ENCODE measurements around the gene TDG. TPM values are rescaled to one million over a fixed set of nuclear protein-coding genes. Genes with fewer than 3 reads are reported as not detected.
A peak's percentile ranks its signal among the peaks of the same experiment; 100 is the strongest.

TDG gene
- total RNA-seq, 1 experiment from 2014 or later = 33.0 TPM

DNA sequence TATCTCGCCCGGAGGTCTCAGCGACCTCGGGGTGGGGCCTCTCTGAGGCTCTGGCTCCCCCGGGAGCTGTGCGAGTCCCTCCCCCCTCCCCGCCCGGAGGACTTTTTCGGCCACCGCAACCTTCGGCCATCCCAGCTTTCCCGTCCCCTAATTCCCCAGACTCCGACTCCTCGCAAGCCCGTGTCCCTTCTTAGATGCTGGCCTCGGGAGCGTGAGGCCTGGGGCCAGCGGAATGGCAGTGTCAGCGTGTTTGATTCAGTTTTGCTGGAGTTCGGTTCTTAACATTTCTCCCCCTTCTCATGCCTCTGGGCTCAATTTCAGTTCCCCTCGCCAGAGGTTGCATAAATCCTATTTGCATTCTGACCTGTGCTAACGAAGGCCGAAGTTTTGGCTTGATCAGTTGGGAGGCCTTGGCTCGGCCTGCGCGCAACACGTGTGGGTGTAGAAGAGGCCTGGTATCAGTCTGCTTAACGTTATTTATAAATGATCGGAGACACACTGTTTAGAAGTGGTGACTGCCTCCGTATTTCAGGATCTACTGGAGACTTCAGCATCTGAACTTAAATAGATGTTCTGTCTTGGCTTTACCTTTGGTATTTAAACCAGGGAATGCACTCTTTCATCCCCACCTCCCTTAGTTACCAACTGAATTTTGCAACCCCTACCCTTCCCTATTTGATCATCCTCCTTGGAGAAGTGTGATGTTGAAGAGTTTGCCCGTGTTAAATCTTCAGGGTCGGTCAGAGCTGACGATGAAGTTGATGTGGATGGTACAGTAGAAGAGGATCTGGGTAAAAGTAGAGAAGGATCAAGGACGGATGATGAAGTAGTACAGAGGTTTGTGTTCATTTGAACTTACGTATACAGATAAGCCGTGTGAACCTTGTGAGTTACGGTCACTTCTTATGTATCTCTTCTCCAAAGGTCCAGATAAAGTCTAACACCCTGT, 34.6 kb upstream of the TDG start:
- ChIA-PET CTCF (no interaction called here), POLR2A (interaction anchor here (0.6 to 1.6 kb wide), 3 partner anchors 29 to 243 kb away, joined by 3 to 5 read pairs (median 3); no protein-coding TSS in a partner anchor)
- DNase-seq (ENCODE audit: low spot score) (peak; percentile 28), ATAC-seq (no peak)
- peaks cover 51% of the 10 kb centered on the region for H3K36me3 Mint-ChIP-seq
- peaks cover 32% of the 10 kb centered on the region for H3K4me1 Mint-ChIP-seq
- peak overlapping the region; percentile 82 for H3K27ac Mint-ChIP-seq
- TF ChIP-seq, protein P1, sequence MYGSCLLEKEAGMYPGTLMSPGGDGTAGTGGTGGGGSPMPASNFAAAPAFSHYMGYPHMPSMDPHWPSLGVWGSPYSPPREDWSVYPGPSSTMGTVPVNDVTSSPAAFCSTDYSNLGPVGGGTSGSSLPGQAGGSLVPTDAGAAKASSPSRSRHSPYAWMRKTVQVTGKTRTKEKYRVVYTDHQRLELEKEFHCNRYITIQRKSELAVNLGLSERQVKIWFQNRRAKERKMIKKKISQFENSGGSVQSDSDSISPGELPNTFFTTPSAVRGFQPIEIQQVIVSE (CRISPR knock-in tag; IDR thresholded peaks at IDR 0.05; ENCODE audit: borderline replicate concordance) = 0 out of 2 replicates have a peak, but pooled peaks have one; percentile 36
- TF ChIP-seq, protein P2, sequence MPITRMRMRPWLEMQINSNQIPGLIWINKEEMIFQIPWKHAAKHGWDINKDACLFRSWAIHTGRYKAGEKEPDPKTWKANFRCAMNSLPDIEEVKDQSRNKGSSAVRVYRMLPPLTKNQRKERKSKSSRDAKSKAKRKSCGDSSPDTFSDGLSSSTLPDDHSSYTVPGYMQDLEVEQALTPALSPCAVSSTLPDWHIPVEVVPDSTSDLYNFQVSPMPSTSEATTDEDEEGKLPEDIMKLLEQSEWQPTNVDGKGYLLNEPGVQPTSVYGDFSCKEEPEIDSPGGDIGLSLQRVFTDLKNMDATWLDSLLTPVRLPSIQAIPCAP (CRISPR knock-in tag; IDR thresholded peaks at IDR 0.05) = peak; percentile 10; the same call in 1 of the 2 replicates
- TF ChIP-seq SOX15 (CRISPR knock-in tag; IDR thresholded peaks at IDR 0.05) (no peak), JUN (CRISPR knock-in tag; IDR thresholded peaks at IDR 0.05) (no peak)
- H3K4me3 Mint-ChIP-seq = peak overlapping the region; percentile 87
- H3K9me3 Mint-ChIP-seq = no peaks in the 10 kb centered on the region
- H3K27me3 Mint-ChIP-seq (ENCODE audit: low read depth) = no peaks in the 10 kb centered on the region

DNA sequence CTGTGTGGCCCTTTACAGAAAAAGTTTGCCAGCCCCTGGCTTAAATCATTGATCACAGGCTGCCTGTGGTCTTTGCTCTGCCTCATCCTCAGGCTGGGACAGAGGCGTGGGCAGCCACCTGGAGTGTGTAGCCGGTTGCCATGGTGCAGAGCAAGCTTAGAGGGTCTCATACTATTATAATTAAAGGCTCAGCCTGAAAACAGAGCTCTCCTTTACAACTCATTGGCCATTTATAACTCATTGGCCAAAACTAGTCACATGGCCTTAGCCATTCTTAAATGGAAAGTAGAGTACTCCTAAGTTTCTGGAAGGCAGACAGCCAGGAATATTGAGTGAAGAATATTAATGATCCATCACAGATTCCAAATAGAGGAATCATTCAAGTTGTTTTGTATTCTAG, 32.4 kb upstream of the TDG start:
- H3K4me1 Mint-ChIP-seq = peaks cover 30% of the 10 kb centered on the region
- no peak for DNase-seq (ENCODE audit: low spot score)

DNA sequence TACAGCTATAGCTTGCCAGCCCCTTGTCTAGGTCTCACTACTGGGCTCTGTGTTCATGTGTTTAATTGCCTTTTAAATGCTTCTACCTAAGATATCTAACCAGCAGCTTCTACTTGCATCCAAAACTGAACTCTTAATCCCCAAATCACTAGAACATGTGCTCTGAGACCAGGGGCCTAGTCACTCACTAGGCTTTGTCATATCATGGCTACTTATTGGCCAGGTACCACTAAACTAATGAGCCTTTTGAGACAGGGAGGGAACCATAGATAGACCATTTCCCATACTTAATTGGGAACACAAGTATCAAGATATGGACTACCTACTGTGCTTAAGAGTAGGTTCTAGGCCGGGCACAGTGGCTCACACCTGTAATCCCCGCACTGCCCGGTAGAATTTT, 29.0 kb upstream of the TDG start:
- DNase-seq (ENCODE audit: low spot score) (no peak), ATAC-seq (no peak)
- H3K4me3 Mint-ChIP-seq = no peak overlapping the region
- H3K36me3 Mint-ChIP-seq = peaks cover 95% of the 10 kb centered on the region
- POLR2A ChIA-PET = no interaction called here
- TF ChIP-seq, protein P3, sequence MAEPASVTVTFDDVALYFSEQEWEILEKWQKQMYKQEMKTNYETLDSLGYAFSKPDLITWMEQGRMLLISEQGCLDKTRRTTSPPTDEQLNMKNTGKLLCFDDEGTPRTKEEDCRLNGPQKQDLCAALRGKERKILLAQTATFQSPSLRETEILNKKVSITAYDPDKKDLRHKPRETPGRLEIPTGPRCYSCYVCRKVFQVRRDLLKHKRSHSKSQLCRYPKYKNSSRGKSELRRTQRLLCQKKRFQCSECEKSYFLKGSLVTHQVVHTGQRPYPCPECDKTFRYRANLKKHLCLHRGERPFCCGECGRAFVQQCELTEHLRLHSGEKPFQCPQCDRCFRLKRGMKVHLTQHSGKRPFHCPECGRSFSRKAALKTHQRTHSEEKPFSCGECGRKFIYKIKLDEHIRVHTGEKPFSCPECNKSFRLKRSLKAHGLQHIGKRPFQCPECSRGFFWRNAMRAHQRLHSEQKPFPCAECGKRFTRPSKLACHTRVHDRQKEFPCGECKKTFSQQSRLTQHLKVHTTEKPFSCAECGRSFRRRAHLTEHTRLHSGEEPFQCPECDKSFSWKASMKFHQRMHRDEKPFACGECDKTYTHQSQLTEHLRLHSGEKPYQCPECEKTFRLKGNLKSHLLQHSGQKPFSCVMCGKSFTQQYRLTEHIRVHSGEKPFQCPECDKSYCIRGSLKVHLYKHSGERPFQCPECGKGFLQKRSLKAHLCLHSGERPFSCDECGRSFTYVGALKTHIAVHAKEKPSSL (CRISPR knock-in tag; conservative IDR thresholded peaks at IDR 0.05) = no peak
- TF ChIP-seq ZBTB21 (CRISPR knock-in tag; IDR thresholded peaks at IDR 0.05; ENCODE audit: borderline replicate concordance) (no peak), HMGA2 (CRISPR knock-in tag; IDR thresholded peaks at IDR 0.05) (no peak), NR3C1 (CRISPR knock-in tag; conservative IDR thresholded peaks at IDR 0.05; ENCODE audit: low read depth) (no peak), ESRRA (CRISPR knock-in tag; IDR thresholded peaks at IDR 0.05; ENCODE audit: borderline replicate concordance) (no peak)
- TF ChIP-seq, protein P4, sequence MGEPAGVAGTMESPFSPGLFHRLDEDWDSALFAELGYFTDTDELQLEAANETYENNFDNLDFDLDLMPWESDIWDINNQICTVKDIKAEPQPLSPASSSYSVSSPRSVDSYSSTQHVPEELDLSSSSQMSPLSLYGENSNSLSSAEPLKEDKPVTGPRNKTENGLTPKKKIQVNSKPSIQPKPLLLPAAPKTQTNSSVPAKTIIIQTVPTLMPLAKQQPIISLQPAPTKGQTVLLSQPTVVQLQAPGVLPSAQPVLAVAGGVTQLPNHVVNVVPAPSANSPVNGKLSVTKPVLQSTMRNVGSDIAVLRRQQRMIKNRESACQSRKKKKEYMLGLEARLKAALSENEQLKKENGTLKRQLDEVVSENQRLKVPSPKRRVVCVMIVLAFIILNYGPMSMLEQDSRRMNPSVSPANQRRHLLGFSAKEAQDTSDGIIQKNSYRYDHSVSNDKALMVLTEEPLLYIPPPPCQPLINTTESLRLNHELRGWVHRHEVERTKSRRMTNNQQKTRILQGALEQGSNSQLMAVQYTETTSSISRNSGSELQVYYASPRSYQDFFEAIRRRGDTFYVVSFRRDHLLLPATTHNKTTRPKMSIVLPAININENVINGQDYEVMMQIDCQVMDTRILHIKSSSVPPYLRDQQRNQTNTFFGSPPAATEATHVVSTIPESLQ (CRISPR knock-in tag; IDR thresholded peaks at IDR 0.05) = no peak
- TF ChIP-seq, protein P5, sequence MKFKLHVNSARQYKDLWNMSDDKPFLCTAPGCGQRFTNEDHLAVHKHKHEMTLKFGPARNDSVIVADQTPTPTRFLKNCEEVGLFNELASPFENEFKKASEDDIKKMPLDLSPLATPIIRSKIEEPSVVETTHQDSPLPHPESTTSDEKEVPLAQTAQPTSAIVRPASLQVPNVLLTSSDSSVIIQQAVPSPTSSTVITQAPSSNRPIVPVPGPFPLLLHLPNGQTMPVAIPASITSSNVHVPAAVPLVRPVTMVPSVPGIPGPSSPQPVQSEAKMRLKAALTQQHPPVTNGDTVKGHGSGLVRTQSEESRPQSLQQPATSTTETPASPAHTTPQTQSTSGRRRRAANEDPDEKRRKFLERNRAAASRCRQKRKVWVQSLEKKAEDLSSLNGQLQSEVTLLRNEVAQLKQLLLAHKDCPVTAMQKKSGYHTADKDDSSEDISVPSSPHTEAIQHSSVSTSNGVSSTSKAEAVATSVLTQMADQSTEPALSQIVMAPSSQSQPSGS (CRISPR knock-in tag; IDR thresholded peaks at IDR 0.05; ENCODE audit: borderline replicate concordance, low read depth) = no peak
- no peaks in the 10 kb centered on the region for H3K27me3 Mint-ChIP-seq (ENCODE audit: low read depth)
- H3K4me1 Mint-ChIP-seq = peaks cover 19% of the 10 kb centered on the region
- no peaks in the 10 kb centered on the region for H3K9me3 Mint-ChIP-seq
- H3K27ac Mint-ChIP-seq = no peak overlapping the region
- CTCF ChIA-PET = no interaction called here

More for the DNA sequence above, 32.4 kb upstream of the TDG start:
- no peaks in the 10 kb centered on the region for H3K27me3 Mint-ChIP-seq (ENCODE audit: low read depth)
- H3K36me3 Mint-ChIP-seq = peaks cover 70% of the 10 kb centered on the region
- no peak overlapping the region for H3K27ac Mint-ChIP-seq
- no peaks in the 10 kb centered on the region for H3K9me3 Mint-ChIP-seq
- ATAC-seq = no peak
- ChIA-PET POLR2A (interaction anchor here (1.0 kb wide), 1 partner anchor 32 kb away, joined by 4 read pairs; the partner anchor contains the start of gene TDG), CTCF (interaction anchor here (0.6 kb wide), 1 partner anchor 53 kb away, joined by 3 read pairs; no protein-coding TSS in a partner anchor)
- TF ChIP-seq NFYB (CRISPR knock-in tag; conservative IDR thresholded peaks at IDR 0.05; ENCODE audit: low read depth) (peak; percentile 37; the same call in 1 of the 2 replicates), TEAD4 (CRISPR knock-in tag; IDR thresholded peaks at IDR 0.05) (no peak), ZBTB21 (CRISPR knock-in tag; IDR thresholded peaks at IDR 0.05; ENCODE audit: borderline replicate concordance) (no peak)
- TF ChIP-seq, protein P6, sequence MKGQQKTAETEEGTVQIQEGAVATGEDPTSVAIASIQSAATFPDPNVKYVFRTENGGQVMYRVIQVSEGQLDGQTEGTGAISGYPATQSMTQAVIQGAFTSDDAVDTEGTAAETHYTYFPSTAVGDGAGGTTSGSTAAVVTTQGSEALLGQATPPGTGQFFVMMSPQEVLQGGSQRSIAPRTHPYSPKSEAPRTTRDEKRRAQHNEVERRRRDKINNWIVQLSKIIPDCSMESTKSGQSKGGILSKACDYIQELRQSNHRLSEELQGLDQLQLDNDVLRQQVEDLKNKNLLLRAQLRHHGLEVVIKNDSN (CRISPR knock-in tag; IDR thresholded peaks at IDR 0.05) = 0 out of 2 replicates have a peak, but pooled peaks have one; percentile 18
- TF ChIP-seq, protein P7, sequence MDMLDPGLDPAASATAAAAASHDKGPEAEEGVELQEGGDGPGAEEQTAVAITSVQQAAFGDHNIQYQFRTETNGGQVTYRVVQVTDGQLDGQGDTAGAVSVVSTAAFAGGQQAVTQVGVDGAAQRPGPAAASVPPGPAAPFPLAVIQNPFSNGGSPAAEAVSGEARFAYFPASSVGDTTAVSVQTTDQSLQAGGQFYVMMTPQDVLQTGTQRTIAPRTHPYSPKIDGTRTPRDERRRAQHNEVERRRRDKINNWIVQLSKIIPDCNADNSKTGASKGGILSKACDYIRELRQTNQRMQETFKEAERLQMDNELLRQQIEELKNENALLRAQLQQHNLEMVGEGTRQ (CRISPR knock-in tag; IDR thresholded peaks at IDR 0.05) = peak; percentile 32; the same call in 1 of the 2 replicates
- peak overlapping the region; percentile 87; the same call in 1 of the 2 replicates for H3K4me3 Mint-ChIP-seq
